NCI-H2196 (cell line): Measurements from ENCODE around the gene APOL4.
"Not testable (repeated sequence)": the region's sequence is repeated elsewhere in the genome, so short reads cannot be mapped to it uniquely, and the experiment has no call there.

Source experiments
- DNase-seq: peaks from one replicate; lab custom pipeline; 2025; ENCODE audit not compliant: unreplicated experiment; lab: John Stamatoyannopoulos, UW

APOL4 gene

DNA sequence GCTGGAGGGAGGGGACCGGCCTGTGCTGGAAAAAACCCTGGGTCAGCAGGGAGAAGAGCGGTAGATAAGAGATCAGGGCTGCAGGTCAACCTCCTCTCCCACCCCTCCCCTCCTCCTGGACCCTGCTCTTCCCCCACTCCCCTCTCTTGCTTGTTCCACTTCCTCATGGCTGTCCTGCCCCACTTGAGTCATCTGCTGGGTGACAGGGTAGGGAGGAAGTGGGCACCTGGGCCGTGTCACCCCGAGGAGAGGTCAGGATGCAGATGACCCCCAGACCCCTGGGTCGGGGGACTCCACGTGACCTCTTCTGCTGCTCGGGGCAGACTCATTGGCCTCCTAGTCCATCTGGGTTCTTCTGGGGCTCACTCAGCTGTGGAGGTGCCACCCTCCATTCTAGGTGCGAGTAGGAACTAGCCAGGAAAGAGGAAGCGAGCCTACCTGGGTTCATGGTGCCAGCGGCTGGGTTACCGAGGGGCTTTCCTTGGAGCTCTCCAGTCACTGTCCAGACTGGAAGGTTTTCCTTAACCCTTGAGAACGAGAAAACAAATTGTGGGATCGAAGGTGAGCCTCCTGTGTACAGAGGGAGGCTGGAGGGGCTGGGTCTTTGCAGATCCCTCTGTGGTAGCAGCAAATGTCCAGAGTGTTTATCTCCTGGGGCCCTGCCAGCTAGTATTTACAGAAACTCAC, 31.2 kb upstream of the APOL4 start:
- no peak for DNase-seq

DNA sequence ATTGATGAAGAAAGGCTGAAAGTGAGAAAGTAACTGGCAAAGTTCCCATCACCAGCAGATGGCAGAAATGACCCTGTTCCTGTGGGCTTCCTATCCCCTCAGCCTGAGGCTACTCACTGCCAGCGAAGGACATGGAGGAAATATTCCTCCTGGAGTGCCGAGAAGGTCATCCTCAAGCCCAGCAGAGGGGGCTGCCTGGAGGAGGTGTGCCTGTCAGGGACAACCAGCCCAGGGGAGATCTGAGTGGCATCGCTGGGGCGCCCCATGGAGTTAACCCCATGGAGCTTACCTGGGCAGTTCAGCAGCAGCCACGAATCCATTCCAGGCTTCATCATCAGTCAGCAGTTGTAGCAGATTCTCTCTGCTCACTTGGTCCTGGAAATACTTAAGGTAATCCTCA, 29.4 kb upstream of the APOL4 start:
- not testable (repeated sequence) for DNase-seq

DNA sequence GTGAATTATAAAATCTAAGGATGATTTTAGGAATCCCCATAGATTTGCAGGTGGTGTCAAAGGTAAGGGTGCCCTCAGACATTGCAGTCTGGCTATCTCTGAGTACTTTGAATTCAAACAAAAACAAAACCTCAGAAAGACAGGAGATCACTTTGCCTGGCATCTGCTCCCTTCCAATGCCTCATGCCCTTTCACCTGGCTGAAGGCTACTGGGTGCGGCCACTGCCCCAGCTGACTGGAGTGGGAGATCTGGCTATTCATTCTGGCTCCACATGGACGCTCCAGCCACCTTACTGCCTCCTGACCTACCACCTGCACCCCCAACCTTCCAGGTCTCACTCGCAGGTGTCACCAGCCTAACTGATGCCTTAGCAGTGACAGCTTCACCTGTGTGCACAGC, 28.0 kb upstream of the APOL4 start:
- DNase-seq = not testable (repeated sequence)

DNA sequence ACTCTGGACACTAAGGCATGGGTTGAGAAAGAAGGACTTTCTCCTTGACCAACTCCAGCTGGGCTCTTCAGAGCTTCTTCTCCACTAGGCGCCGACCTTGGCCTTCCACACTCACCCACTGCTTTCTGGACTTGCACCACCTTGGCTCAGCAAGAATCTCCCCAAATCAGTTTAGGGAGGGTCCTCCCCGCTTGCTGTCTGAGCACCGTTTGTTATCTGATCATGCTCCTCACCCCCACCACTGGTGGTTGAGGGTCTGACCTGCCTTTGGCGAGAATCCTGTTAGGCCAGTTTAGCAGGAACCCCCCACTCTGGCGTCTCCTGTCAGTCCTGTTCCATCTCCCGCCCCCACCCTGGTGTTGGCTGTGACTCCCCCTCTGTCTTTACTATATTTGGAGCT, 27.3 kb upstream of the APOL4 start:
- no peak for DNase-seq

DNA sequence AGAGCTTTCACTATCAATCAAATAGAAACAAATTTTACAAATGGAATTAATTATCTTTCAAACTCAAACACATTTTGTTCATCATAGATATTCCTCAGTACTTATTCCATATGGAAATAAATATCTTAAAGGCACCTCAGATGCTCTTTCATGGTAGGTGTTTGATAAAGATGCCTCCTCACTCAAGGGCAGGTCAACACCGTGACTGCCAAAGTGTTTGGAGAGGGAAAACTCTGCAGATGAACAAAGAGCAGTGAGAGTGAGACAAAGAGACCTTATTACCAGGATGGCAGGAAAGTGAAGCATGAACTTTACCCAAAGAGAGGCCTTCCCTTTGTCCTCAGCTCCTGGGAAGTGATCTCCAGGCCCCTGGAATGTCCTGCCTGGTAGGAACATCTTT, 26.8 kb upstream of the APOL4 start:
- DNase-seq = not testable (repeated sequence)

- no peak for DNase-seq
Observed at GRCh38 chr22:36227806-36228205, 26.2 kb upstream of the APOL4 start.

DNA sequence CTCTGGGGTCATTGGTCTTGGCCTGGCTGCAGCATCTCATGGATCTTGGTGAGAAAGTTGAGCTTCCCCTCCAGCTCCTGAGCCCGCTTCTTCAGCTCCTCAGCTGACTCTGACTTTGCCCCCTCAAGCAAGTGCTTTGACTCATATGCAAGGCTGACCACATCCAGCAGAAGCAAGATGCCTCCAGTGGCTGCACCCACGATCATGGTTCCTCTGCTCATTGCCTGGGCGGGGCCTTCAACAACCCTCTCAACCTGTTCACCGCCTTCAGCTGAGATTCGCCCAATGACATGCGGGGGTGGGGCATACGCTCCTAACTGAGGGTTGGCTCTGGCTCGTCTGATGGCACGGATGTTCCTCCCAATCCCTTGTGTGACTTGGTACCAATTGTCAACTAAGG, 25.8 kb upstream of the APOL4 start:
- DNase-seq = no peak

- DNase-seq = no peak
Observed at GRCh38 chr22:36226189-36226588, 24.6 kb upstream of the APOL4 start.

- DNase-seq = no peak
Observed at GRCh38 chr22:36225333-36225922, 23.8 kb upstream of the APOL4 start.

- no peak for DNase-seq
Observed at GRCh38 chr22:36224245-36224644, 22.6 kb upstream of the APOL4 start.

GRCh38 chr22:36223504-36223903, 21.9 kb upstream of the APOL4 start:
- no peak for DNase-seq

DNA sequence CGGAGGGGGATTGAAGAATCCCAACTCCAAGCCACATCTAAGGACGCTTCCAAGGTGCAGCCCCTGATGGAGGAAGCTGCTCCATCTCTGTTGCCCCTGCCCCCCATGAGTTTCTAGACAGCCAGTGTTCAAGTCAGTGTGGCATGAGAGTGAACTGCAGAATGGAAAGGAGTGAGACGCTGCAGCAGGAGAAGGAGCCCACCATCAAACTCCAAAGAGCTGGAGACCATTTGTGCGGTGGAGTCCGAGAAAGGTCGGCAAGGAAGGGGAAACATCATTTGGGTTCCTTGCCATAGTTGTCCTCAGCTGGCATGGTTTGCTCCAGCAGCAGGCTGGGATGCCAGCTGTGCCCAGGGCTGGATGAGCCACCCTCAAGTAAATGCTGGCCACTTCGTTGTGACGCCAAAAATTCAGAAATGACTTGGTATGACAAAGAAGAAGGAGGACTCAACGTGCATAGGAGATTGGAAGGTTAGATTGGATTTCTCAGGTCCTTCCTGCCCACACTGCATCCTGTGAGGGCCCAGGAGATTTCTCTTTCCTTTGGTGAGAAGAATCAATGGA, 21.4 kb upstream of the APOL4 start:
- DNase-seq = no peak

DNA sequence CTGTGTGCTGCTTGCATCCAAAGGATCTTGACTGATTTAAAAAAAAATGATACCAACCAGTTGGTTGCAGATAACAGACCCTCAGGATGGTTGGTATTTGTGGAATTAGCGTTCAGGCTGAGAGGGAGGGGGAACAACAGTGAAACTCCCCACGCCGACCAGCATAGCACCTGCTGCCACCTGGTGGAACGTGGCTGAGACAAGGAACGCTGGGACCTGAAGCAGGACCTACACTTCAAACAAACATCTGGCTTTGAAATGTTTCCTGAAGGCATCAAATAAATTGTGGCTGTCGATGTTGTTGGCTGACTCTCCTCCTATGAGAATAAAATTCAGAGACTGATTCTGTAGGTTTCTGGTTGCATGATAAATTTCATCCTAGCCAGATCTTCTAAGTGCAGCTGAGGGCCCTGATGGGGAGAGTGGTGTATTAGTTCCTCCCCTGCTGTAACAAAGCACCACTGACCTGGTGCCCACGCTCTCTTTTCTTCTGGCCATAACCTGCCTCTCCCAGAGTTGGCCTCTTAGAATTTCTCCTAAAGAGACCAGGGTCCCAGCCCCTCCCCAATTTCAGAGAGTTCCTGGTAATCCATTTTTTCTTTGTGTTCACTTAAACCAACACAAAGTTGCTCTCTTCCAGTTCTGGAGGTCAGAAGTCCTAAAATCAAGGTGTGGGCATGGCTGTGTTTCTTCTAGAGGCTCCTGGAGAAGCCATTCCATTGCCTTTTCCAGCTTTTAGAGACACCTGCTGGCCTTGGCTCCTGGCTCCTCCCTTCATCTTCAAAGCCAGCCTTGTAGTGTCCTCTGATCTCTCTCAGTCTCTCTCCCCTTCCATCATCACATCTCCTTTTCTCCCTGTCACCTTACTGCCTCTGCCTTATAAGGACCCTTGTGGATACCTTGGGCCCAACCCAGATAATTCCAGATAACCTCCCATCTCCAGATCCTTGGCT, 20.5 kb upstream of the APOL4 start:
- peak; percentile 10 for DNase-seq

- DNase-seq = no peak
Observed at GRCh38 chr22:36220451-36220921, 18.9 kb upstream of the APOL4 start.

- DNase-seq = no peak
Observed at GRCh38 chr22:36218648-36219193, 17.1 kb upstream of the APOL4 start.

DNA sequence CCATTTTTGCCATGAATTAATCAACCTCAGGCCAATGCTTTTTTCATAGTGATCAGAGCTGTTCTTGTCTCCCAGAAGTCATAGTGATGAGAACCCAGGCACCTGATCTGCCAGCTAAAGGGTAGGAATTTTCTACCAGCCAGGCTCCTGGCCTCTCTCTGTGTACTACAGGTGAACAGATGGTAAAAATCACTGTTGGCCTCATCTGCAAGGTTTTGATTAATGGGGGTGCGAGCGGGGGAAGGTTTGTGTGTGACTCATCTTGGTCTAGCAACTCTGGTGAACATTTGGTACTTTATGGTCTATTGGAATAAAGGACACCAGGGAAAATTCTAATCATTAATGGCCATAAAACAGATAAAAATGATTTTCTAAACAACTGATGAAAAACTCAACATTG, 14.4 kb upstream of the APOL4 start:
- DNase-seq = no peak

GRCh38 chr22:36213586-36213985, 12.0 kb upstream of the APOL4 start:
- DNase-seq = no peak

DNA sequence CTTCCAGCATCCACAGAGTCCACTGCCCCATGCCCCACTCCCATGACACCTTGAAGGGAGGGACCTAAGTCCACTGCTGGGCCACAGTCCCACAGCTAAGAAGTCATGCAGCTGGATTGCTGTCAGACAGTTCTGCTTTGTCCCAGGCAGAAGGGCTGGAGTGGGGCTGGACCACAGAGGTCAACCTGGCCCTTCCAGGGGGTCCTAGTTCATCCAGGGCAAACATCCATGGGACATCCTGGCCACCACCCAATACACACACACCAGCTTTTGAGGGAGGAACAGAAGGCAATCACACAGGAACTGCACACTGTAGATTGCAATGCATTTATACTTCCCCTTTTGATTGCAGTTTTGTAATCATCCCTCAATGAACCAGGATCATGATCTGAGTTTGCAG, 11.3 kb upstream of the APOL4 start:
- DNase-seq = no peak

DNA sequence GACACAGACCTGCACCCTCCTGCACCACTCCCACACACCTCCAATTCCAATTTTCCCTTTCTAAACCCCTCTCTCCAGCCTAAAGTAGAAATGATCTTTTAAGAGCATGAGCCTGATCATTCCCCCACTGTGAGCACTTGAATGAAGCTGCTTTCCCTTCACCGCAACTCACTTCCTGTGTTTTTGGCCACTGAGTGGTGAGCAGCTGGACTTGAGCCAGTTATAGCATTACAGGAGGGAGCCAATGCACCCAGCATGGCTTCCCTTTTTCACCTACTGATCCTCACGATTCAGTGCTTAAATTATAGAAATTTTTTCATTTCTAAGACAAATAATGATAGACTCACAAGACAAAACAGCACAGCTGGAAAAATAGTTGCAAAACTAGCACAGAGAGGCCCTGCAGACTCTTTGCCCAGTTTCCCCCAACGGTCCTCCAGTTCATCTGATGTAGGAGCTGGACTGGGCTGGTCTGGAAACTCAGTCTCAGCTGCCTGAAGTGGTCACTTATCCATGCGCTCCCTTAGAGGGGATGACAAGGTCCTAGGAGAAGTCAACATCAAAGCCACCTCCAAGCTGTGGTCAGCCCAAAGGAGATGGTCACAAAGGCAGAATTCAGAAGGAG, 9.7 kb upstream of the APOL4 start:
- no peak for DNase-seq

GRCh38 chr22:36210224-36210623, 8.6 kb upstream of the APOL4 start:
- DNase-seq = no peak

GRCh38 chr22:36209488-36209908, 7.9 kb upstream of the APOL4 start:
- not testable (repeated sequence) for DNase-seq
